Activated CD4-positive, alpha-beta T cell treated with anti-CD3 and anti-CD28 coated beads, Interleukin-10, Interleukin-2, amounts not matched to agents 100 ng/mL and 50 ng/mL, durations not matched to agents 16 hours and 8 hours (primary cell): Measurements from ENCODE around the gene GYPC.
"Not testable (repeated sequence)": the region's sequence is repeated elsewhere in the genome, so short reads cannot be mapped to it uniquely, and the experiment has no call there.

Source experiments
- DNase-seq: peaks from one replicate; pipeline ENCODE4 v3.0.0-alpha.2; 2020

Gene GYPC

DNA sequence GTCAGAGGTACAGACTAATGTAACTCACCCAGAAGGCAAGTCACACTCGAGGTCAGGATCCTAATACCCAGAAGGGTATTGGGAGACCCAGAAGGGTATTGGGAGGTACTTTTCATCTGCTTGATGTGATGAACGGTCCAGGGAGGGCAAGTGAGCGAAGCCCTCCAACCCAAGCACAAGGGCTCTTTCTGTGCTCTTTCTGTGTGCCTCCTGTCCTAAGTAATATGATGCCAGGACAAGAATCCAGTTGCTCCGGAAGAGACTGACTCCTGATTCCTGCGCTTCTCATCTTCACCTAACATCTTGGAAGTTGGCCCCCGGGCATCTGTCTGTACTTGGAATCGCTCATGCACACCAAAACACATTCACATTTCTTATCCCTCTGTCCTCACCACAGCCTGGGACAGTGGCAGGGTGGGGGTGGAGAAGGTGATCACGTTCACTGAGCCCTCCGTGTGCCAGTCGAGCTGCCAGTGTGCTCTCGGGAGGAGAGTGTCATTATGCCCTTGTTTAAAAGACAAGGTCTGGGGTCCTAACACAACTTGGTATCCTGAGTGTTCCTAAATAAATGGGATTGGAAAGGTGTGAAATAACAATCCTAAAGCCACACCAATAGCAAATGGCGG, 17.1 kb downstream of the GYPC start:
- DNase-seq, result no peak

DNA sequence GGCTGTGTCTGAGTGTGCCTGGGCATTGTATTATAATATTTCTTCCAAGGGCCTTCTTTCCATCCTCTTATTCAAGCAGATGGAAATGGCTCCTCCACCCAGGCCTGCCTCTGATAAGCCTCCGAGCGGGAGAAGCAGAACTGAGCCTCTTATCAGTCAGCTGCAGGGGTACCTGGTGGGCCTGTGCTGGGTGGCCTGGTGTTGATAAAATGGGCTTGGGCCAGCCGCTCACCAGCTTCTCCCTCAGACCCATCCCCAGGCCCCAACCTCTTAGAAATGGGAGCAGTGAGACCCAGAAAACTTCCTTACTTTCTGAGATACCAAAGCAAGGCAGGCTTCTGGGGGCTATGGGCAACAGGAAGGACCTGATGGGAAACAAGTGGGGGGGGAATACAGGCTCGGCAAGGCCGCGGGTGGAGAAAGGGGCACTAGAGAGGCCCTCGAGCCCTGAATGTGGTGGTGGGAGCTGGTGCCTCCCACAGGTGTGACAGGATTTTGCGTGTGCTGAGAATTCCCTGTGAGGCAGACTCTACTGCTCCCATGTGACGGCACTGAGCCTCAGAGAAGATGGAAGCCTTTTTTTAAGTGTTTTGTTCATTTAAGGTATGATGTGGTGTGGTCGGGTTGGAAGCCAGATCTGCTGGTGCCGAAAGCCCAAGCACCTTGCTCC, 18.3 kb downstream of the GYPC start:
- DNase-seq, result no peak

DNA sequence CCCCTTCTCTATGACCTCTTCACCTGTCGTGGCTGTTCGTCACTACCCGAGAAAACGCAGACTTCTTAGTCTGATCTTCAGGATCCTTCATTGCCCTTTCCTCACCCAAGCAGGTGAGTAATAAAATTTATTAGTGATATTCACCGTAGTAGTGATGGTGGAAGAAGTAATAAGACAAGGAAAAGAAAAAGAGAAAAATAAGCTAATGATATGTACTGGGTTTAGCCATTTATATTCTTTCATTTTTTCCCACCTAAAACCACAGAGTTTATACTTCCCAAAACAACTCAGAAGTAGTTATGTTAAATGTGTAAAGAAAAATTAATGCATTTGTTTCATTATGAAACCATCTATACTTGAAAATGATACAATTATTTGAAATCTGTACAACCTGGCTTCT, 19.7 kb downstream of the GYPC start:
- no peak for DNase-seq

DNA sequence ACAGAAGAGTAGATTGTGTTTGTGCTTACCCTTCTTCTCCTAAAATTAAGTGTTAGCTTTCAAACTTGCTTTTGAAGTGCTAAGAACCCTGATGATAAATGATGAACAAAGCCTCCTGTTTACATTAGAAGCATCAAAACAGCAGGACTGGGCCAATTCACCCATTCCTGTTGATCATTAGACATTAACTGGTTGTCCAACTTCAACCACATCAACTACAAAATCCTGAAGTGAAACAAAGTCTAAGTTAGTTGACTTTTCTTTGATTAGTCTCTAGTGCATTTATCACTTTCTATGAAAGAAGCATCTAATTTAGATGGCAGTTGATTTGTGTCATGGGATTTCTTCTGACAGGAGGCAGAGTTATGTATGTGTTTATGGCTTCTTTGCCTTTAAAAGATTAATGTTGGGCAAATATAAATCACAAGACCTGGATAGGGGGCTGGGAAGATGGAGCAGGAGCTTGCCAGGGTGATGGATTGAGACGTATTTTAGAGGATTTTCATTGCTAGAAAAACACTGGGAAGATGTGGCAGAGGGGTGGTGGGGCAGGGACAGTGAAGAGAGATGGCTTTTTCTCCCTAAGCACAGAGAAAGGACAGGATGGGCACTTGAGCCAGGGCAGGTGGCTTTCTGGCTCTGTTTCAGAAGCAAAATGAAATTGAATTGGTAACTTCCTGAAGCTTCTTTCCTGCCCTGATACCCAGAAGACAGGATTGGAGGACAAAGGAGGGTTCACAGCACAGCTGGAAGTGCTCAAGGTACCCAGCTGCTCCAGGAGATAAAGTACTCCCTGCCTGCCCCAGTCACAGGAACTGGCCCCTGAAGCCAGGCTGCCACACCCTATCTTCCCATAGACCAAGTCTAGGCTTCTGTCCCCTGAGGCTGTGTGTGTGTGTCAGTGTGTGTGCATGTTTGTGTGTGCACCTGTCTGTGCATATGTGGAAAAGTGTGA, 20.5 kb downstream of the GYPC start:
- DNase-seq, result no peak

DNA sequence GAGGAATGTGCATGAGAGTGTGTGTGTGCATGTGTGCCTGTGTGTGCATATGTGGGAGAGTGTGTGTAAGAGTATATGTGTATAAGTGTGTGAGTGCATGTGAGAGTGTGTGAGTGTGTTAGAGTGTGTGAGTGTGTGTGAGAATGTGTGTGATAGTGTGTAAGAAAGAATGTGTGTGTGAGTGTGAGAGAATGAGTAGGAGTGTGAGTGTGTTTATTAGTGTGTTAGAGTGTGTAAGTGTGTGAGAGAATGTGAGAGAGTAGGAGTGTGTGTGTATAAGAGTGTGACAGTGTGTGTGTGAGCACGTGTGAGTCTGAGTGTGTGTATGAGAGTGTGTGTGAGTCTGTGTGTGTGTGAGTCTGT, 21.2 kb downstream of the GYPC start:
- DNase-seq, result no peak

DNA sequence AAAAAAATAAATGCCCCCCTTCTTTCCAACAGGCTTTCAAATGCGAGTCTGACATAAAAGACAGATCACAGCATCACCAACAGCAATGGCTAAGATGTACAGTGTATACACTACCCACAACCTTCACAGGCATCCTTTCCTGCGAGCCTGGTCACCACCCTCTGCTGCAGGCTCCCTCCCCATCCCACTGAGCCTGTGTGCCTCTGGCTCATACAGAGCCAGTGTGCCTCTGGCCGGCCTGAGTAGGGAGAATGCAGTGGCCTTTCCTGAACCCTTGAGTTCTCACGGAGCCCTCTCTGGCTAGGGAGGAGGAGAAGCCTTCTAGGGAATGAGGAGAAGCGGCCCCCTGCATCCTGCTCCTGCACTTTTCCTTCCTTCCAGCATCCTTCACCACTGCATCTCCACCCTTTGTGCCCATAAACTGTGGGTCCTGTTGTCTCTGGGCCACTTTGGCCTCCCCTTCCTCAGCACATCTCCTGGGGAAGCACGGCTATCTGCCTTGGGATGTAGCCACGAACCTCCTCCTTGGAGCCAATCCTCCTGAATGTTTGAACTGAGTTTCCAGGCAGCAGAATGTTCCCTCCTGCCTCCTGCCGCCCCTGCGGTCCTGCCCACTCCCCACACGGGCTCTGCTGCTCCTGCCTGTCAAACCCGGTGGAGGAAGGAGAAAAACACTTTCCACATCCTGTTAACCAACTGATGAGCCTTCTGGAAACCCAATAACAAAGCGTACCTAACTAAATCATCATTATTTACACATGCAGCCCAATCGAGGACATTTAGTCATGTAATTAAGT, 22.5 kb downstream of the GYPC start:
- DNase-seq, result no peak

DNA sequence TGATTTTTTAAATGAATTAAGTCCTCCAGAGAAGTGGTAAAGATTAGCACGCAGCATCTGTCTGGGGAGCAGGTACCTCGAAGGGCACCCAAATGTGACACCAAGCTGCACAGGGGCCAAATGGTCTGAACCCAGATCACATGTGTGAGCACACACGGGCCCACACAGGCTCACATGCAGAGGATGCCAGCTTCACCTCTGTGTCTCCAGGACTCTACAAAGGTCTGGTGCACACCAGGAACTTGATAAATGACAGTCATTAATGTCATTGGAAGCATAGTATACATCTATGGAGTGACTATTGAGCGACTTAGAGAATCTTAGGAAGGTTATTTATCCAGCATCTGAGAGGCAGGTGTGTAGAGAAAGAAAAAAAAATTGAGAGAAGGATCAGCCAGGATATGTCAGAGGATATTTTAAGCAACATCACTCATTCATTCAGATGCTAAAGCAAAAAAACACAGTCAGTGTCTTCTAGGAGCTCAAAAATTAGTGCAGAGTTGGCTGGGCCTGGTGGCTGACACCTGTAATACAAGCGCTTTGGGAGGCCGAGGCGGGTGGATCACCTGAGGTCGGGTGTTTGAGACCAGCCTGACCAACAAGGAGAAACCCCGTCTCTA, 23.2 kb downstream of the GYPC start:
- no peak for DNase-seq

DNA sequence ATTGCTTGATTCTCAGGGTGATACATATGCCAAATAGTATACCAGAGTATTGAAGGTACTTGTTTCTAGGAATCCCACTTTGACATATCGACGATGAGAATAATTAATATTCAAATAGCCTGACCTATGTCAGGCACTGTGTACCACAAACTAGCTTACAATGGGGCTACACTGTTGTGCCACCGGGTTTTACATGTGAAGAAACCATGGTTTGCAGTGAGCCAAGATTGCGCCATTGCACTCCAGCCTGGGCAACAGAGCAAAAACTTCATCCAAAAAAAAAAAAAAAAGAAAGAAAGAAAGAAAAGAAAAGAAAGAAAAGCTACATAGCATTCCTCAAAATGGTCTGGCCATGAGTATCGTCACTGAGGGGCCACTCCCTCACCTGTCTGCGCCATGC, 25.5 kb downstream of the GYPC start:
- no peak for DNase-seq

DNA sequence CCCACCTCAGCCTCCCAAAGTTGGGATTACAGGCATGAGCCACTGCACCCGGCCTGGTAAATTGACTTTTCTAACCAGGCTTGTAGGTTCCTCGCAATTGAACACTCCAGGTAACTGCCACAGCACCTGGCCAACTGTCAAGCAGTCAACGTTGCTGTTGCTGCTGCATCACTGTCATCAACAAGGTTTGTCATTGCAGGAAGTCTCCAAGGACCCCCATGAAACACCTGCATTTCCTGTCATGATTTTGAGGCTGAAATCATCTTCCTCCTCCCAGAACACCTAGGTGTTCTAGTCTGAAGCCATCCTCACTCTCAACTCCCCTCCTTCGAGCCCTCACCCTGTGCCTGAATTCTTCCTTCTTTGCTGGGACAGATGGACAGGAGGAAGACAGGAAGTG, 29.7 kb downstream of the GYPC start:
- DNase-seq, result no peak

DNA sequence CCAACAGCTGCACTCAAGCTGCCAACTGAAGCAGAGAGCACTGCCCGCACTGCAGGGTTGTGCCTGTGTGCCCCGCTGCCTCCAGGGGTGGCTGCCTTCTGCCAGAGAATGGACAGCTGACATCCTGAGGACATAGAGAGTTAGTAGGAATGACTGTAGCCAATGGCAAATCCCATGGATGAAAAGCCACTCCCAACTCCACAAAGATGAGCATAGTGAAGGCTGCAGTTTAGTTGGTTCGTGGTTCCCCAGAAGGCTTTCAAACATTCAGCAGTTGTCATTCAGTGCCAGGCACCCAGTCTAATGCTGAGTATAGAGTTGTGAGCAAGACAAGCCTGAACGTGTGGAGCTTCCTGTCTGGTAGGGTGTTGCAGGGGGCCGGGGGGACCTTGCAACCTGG, 30.3 kb downstream of the GYPC start:
- no peak for DNase-seq

DNA sequence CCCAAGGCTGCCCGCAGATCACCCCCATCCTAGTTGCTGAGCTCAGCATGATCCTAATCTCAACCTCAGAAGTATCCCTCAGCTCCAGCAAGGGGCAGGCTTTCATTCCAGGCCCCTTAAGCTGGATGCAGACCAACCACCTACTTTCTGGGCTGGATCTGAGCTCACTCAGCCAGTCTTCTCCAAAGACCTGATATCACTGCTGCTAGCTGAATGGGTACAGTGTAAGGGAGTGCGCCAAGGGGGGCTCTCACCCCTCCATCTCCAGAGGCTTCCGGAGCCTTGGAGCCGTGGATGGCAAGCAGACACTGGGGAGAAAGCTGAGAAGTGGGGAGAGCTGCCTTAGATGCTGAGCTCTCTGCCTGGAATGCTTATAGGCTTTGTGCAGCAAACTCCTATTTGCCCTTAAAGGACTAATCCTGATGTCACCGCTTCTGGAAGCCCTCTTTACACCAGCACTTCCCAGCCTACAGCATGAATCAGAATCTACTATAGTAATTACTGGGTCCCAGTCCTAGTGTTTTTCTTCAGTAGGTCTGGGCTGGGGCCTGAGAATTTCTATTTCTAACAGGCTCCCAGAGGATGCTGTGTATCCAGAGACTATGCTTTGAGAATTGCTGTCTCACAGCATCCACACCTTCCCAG, 31.0 kb downstream of the GYPC start:
- DNase-seq, result no peak

DNA sequence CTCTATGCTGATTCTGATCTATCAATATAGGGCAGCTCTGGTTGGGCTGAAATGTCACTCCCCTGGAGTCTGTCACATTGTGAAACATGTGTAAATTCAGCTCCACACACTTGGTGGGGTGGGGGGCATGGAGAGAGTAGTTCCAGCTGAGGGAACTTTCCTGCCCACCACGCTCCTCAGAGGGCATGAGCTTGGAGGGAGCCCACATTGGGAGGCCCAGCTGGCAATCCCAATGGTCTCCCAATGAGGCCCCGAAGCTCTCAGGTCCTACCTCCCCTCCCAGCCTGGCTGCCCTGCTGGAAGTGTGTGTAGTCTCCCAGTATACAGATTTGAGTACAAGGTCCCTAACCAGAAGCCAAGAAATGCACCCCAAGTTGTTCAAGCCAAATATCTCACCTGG, 31.5 kb downstream of the GYPC start:
- DNase-seq, result no peak

DNA sequence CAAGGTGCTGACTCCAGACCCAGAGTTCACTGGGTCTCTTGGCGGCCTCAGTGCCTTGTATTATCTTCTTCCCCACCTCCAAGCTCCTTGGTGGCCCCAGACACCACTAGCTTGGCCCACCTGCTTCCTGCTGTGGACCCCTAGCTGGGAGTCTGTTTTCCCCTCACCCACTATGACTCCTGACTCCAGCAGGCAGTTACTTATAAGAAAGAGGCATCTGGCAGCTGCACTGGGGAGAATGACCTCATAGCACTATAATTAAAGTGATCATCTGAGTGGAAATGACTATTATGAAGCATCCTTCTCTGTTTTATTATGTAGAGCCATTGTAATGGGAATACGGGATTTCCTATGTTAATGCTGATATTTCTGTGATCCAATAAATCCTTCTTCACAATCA, 32.6 kb downstream of the GYPC start:
- not testable (repeated sequence) for DNase-seq

DNA sequence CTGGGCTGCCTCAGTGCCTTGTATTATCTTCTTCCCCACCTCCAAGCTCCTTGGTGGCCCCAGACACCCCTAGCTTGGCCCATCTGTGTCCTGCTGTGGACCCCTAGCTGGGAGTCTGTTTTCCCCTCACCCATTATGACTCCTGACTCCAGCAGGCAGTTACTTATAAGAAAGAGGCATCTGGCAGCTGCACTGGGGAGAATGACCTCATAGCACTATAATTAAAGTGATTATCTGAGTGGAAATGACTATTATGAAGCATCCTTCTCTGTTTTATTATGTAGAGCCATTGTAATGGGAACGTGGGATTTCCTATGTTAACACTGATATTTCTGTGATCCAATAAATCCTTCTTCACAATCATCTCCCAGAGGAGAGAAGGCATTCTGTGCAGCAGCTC, 36.3 kb downstream of the GYPC start:
- not testable (repeated sequence) for DNase-seq

DNA sequence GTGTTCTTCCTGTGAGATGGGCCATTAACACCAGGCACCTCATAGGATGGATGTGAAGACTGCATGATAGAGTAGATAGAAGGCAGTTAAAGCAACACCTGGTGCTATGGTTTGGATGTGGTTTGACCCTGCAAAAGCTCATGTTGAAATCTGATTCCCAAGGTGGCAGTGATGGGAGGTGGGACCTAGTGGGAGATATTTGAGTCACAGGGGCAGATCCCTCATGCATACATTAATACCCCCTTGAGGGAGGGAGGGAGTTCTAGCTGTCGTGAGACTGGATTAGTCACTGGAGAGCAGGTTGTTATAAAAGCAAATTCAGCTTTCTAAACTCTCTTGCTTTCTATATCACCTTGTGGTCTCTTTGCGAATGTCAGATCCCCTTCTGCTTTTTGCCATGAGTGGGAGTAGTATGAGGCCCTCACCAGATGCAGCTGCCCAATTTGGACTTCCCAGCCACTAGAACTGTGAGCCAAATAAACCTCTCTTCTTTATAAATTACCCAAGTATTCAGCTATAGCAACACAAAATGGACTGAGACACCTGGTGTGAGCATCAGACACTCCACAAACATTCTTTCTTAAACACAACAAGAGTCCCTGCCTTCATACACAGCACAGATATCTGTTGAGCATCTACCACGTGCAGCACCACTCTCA, 37.1 kb downstream of the GYPC start:
- not testable (repeated sequence) for DNase-seq

DNA sequence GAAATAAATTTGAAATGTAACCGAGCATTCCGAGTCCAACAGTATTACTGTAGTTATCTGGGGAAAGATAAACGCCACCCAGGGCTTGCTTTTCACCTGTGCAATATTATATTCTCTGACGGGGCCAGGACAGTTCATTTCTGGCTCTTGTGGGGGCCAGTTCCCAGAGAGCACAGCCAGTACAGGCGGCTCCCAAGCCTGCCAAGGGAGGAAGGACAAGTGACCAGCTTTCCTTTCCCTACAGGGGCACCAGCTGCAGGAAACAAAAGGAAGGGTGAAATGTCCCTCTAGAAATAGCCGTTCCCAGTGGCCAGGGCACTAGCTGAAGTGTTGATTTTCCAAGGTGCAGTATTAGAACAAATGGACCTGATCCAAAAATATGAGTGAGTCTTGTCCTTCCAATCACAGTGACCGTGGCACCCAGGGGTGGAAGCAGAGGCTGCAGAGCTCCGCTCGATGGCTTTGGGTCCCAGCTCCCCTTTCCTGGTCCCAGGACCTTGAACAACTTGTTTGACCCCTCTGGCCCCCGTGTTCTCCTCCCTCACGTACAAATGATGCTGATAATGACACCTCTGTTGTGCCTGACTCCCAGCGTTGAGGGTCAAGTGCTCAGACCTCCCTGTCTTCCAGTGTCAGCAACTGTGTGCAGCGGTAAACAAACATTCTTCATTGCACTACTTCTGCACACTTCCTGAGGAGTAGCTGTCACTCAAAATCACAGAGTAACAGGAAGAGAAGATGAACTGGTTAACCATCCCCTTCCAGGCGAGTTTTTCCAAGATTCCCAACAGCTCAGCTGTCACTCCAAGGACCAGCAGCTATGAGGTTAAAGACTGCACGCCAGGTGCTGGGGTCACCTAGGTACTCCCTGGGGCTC, 40.9 kb downstream of the GYPC start:
- DNase-seq, result no peak

DNA sequence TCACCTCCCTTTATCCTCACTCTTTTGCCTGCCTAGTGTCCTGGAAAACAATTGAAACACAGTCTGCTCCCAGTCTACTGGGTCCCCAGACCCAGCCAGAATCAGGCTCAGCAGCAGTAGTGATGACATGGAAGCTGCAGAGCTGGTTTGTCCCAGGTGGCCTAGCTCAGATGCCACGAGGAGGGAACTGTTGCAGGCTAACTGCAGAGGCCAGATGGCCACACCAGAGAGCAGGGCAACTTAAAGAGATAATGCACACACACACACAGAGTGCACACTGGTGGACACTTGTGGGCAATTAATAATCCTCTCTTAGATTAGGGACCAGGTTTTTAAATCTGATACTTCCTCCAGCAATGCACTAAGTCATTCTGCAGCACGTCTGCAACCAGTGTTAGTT, 42.4 kb downstream of the GYPC start:
- DNase-seq, result no peak

DNA sequence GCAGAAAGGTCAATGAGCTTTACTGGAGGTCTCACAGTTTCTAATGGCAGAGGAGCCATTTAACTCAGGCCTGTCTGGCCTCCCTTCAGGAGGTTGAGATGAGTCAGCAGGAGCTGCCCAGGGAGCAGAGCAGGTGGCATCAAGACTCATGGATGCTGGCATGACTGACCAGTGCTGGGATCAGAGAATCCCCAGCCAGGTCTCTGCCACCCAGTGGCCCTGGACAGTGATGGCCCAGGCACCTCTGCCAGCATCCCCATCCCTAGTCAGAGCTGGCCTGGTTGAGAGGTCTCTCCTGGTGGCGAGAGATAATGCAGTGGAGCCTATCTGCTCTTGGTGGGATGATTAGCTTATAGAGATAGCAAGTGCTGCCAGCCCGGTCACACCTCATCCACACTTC, 43.1 kb downstream of the GYPC start:
- no peak for DNase-seq

DNA sequence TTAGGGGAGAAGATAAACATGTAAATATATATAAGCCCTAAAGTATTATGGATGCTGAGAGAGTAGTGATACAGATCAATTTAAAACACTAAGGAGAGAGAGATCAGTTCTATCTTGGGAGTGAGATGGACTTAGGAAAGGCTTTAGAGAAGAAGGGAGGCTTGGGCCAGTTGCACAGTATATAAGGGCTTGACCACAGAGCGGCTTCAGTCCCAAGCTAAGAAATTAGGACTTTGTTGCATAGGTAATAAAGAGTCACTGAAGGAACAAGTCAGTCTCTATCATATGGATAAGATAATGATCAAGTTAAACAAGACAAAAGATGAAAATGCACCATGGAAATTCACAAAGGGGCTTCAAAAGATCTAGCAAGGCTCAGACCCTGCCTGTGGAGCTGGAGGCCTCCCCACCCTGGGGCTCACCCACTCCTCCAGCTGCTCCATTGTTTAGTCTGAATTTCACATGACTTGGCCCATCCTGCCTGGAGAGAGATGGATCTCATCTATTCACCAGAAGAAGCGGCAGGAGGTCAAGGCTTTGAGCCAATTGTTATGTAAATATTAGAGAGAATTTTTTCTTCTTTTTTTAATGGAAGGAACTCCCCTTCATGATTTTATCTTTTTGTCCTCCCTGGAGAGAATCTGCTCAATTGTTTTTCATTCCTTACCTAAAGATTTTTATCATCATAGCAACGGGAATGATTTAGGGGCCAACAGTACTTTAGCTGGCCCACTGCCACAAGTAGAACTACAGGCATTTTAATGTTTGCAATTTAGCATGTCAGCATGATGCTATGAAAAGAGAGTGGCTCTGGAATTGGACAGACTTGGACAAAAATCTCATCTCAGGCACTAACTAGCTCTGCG, 44.0 kb downstream of the GYPC start:
- no peak for DNase-seq

DNA sequence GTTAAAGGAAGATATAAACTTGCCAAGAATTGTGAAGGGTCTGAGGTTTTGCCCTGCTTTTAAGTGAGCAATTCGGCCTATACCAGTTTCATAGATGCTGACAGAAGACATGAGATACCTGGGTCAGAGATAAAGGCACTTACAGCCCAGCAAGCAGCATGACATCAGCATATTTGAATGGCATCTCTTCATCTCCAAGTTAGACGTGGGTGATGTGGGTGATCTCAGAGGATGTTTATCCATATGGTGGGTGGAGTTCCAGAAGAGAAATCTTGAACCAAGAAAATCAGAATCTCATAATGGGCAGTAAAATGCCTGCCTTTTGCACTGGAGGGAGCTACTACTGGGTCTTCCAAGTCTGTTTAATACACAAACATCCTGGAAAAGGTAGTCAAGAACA, 44.7 kb downstream of the GYPC start:
- no peak for DNase-seq
